NCI-H2081 treated with DMSO at 0.1 percent for 48 hours (cell line): ENCODE measurements around the gene ZNF212.

Experiments
- DNase-seq: peaks from one replicate; lab custom pipeline; 2025; lab: John Stamatoyannopoulos, UW

ZNF212 gene

GRCh38 chr7:149285603-149286002 lies 46.2 kb downstream of the ZNF212 start:
- DNase-seq, result no peak

- no peak for DNase-seq
Observed at GRCh38 chr7:149286811-149287400, 47.5 kb downstream of the ZNF212 start.

- no peak for DNase-seq
Observed at GRCh38 chr7:149287622-149288021, 48.2 kb downstream of the ZNF212 start.

GRCh38 chr7:149289262-149289661 lies 49.8 kb downstream of the ZNF212 start:
- DNase-seq, result no peak

- DNase-seq, result no peak
Observed at GRCh38 chr7:149289856-149290255, 50.4 kb downstream of the ZNF212 start.

GRCh38 chr7:149291036-149291780 lies 51.8 kb downstream of the ZNF212 start:
- DNase-seq, result no peak

GRCh38 chr7:149291781-149292461 lies 52.5 kb downstream of the ZNF212 start:
- DNase-seq, result no peak

GRCh38 chr7:149292462-149292823 lies 53.0 kb downstream of the ZNF212 start:
- DNase-seq, result no peak

- DNase-seq, result no peak
Observed at GRCh38 chr7:149293338-149293737, 53.9 kb downstream of the ZNF212 start.

GRCh38 chr7:149293946-149294633 lies 54.6 kb downstream of the ZNF212 start:
- no peak for DNase-seq

GRCh38 chr7:149294634-149295480 lies 55.4 kb downstream of the ZNF212 start:
- no peak for DNase-seq

- no peak for DNase-seq
Observed at GRCh38 chr7:149295481-149295850, 56.0 kb downstream of the ZNF212 start.

- no peak for DNase-seq
Observed at GRCh38 chr7:149296368-149296767, 56.9 kb downstream of the ZNF212 start.

- DNase-seq, result no peak
Observed at GRCh38 chr7:149297034-149297755, 57.7 kb downstream of the ZNF212 start.

GRCh38 chr7:149300620-149301285 lies 61.3 kb downstream of the ZNF212 start:
- DNase-seq, result no peak

GRCh38 chr7:149302222-149302621 lies 62.8 kb downstream of the ZNF212 start:
- no peak for DNase-seq

- no peak for DNase-seq
Observed at GRCh38 chr7:149302865-149303264, 63.4 kb downstream of the ZNF212 start.

GRCh38 chr7:149304006-149304405 lies 64.6 kb downstream of the ZNF212 start:
- DNase-seq, result no peak
